Measurements from ENCODE around the gene COL15A1.

The COL15A1 gene

GRCh38 chr9:98968601-98969337 is 25.1 kb downstream of the COL15A1 start:
- TF ChIP-seq, protein P1, sequence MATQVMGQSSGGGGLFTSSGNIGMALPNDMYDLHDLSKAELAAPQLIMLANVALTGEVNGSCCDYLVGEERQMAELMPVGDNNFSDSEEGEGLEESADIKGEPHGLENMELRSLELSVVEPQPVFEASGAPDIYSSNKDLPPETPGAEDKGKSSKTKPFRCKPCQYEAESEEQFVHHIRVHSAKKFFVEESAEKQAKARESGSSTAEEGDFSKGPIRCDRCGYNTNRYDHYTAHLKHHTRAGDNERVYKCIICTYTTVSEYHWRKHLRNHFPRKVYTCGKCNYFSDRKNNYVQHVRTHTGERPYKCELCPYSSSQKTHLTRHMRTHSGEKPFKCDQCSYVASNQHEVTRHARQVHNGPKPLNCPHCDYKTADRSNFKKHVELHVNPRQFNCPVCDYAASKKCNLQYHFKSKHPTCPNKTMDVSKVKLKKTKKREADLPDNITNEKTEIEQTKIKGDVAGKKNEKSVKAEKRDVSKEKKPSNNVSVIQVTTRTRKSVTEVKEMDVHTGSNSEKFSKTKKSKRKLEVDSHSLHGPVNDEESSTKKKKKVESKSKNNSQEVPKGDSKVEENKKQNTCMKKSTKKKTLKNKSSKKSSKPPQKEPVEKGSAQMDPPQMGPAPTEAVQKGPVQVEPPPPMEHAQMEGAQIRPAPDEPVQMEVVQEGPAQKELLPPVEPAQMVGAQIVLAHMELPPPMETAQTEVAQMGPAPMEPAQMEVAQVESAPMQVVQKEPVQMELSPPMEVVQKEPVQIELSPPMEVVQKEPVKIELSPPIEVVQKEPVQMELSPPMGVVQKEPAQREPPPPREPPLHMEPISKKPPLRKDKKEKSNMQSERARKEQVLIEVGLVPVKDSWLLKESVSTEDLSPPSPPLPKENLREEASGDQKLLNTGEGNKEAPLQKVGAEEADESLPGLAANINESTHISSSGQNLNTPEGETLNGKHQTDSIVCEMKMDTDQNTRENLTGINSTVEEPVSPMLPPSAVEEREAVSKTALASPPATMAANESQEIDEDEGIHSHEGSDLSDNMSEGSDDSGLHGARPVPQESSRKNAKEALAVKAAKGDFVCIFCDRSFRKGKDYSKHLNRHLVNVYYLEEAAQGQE (IDR thresholded peaks at IDR 0.05; ENCODE audit: insufficient read depth in 1 of 2, low read depth in 2 of 2, low read length in 2 of 2), result no peak
- no peak for TF ChIP-seq TAF1 (IDR thresholded peaks at IDR 0.05; ENCODE audit: borderline replicate concordance, insufficient read depth, low read length)
- TF ChIP-seq POLR2AphosphoS5 (IDR thresholded peaks at IDR 0.05; ENCODE audit: low read depth, low read length), result no peak
- no peak for TF ChIP-seq FOXP2 (optimal IDR thresholded peaks at IDR 0.05; ENCODE audit: borderline replicate concordance, extremely low read depth, extremely low read length, insufficient read depth)
- TF ChIP-seq SIN3A (IDR thresholded peaks at IDR 0.05; ENCODE audit: borderline replicate concordance, insufficient read depth, low read length), result no peak

GRCh38 chr9:98970532-98971041 is 26.9 kb downstream of the COL15A1 start:
- TF ChIP-seq SIN3A (IDR thresholded peaks at IDR 0.05; ENCODE audit: borderline replicate concordance, insufficient read depth, low read length) (no peak), TAF1 (IDR thresholded peaks at IDR 0.05; ENCODE audit: borderline replicate concordance, insufficient read depth, low read length) (no peak), FOXP2 (optimal IDR thresholded peaks at IDR 0.05; ENCODE audit: borderline replicate concordance, extremely low read depth, extremely low read length, insufficient read depth) (no peak), POLR2AphosphoS5 (IDR thresholded peaks at IDR 0.05; ENCODE audit: low read depth, low read length) (no peak)
- TF ChIP-seq, protein P1 (IDR thresholded peaks at IDR 0.05; ENCODE audit: insufficient read depth in 1 of 2, low read depth in 2 of 2, low read length in 2 of 2), result no peak

GRCh38 chr9:98971168-98971914 is 27.6 kb downstream of the COL15A1 start:
- no peak for TF ChIP-seq FOXP2 (optimal IDR thresholded peaks at IDR 0.05; ENCODE audit: borderline replicate concordance, extremely low read depth, extremely low read length, insufficient read depth)
- TF ChIP-seq SIN3A (IDR thresholded peaks at IDR 0.05; ENCODE audit: borderline replicate concordance, insufficient read depth, low read length), result no peak
- TF ChIP-seq POLR2AphosphoS5 (IDR thresholded peaks at IDR 0.05; ENCODE audit: low read depth, low read length), result no peak
- no peak for TF ChIP-seq TAF1 (IDR thresholded peaks at IDR 0.05; ENCODE audit: borderline replicate concordance, insufficient read depth, low read length)
- TF ChIP-seq, protein P1 (IDR thresholded peaks at IDR 0.05; ENCODE audit: insufficient read depth in 1 of 2, low read depth in 2 of 2, low read length in 2 of 2), result no peak

DNA sequence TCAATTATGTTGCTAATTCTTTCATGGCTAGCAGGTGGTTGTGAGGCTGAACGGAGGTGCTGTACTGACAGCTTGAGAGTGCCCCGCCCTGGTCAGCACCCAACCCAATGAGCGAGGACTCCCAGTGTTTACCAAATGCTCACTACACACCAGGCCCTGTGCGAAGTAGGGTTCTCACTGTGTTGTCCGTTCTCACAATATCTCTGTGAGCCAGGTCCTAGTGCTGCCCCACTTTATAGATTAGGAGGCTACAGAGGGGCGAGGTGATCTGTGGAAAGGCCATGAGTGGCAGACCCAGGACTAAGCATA is 28.2 kb downstream of the COL15A1 start:
- TF ChIP-seq, protein P1 (IDR thresholded peaks at IDR 0.05; ENCODE audit: insufficient read depth in 1 of 2, low read depth in 2 of 2, low read length in 2 of 2), result no peak
- TF ChIP-seq POLR2AphosphoS5 (IDR thresholded peaks at IDR 0.05; ENCODE audit: low read depth, low read length) (no peak), TAF1 (IDR thresholded peaks at IDR 0.05; ENCODE audit: borderline replicate concordance, insufficient read depth, low read length) (no peak), FOXP2 (optimal IDR thresholded peaks at IDR 0.05; ENCODE audit: borderline replicate concordance, extremely low read depth, extremely low read length, insufficient read depth) (no peak), SIN3A (IDR thresholded peaks at IDR 0.05; ENCODE audit: borderline replicate concordance, insufficient read depth, low read length) (no peak)
